ENCODE data around the gene B3GAT3. TPM values are rescaled to one million over a fixed set of nuclear protein-coding genes. Genes with fewer than 3 reads are reported as not detected.

B3GAT3 gene
- polyA plus RNA-seq, 3 donors, result 18.5 to 44.9 (median 19.0) TPM

DNA sequence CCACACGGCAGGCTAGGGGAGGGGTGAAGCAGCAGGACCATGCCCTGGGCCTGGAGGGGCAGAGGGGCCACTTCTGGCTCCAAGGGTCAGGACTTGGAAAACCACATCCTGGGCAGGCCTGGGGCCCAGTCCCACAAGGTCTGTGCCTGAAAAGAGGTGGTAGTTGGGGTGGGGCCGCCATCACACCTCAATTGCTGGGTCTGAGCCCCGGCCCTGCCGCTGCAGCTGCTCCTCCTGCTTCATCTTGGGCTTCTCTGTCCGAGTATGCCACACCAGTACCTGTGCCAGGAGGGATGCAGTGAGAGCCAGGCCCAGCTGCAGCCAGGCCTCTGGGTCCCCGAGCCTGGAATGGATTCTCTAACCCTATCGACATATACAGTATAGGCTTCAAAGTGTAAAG, 6.3 kb downstream of the B3GAT3 start:
- TF ChIP-seq, protein P1, sequence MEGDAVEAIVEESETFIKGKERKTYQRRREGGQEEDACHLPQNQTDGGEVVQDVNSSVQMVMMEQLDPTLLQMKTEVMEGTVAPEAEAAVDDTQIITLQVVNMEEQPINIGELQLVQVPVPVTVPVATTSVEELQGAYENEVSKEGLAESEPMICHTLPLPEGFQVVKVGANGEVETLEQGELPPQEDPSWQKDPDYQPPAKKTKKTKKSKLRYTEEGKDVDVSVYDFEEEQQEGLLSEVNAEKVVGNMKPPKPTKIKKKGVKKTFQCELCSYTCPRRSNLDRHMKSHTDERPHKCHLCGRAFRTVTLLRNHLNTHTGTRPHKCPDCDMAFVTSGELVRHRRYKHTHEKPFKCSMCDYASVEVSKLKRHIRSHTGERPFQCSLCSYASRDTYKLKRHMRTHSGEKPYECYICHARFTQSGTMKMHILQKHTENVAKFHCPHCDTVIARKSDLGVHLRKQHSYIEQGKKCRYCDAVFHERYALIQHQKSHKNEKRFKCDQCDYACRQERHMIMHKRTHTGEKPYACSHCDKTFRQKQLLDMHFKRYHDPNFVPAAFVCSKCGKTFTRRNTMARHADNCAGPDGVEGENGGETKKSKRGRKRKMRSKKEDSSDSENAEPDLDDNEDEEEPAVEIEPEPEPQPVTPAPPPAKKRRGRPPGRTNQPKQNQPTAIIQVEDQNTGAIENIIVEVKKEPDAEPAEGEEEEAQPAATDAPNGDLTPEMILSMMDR (IDR thresholded peaks at IDR 0.05), result no peak
- Histone ChIP-seq H3K36me3 (replicated peaks in 1 of 2; ENCODE audit: control insufficient read depth in 1 of 2, insufficient read depth in 2 of 2, low read length in 2 of 2) (peaks cover 16 to 32% of the 10 kb centered on the region in 2 donors), H3K4me3 (replicated peaks in 1 of 3; ENCODE audit: low read depth in 2 of 3, low read length in 3 of 3) (no peak overlapping the region), H3K27ac (ENCODE audit: low read depth in 1 of 2, low read length in 2 of 2) (no peak overlapping the region), H3K9me3 (replicated peaks in 1 of 2; ENCODE audit: control insufficient read depth in 1 of 2, insufficient read depth in 1 of 2, low read length in 2 of 2) (no peaks in the 10 kb centered on the region), H3K79me2 (ENCODE audit: insufficient read depth, low read length) (peaks cover 28% of the 10 kb centered on the region), H2AFZ (ENCODE audit: insufficient read depth, low read depth, low read length, poor library complexity, severe bottlenecking) (no peak overlapping the region), H3K4me2 (replicated peaks; ENCODE audit: extremely low read depth, low read length, poor library complexity, severe bottlenecking) (no peak overlapping the region), H4K20me1 (ENCODE audit: insufficient read depth, low read length) (no peaks in the 10 kb centered on the region), H3K27me3 (ENCODE audit: control insufficient read depth in 2 of 2, insufficient read depth in 2 of 2, low read length in 2 of 2) (no peaks in the 10 kb centered on the region), H3K9ac (ENCODE audit: insufficient read depth, low read length, poor library complexity, severe bottlenecking) (no peak overlapping the region), H3K4me1 (ENCODE audit: control insufficient read depth in 1 of 2, insufficient read depth in 2 of 2, low read length in 2 of 2) (peaks cover 20 to 28% of the 10 kb centered on the region in 2 donors)
- H3K27ac Mint-ChIP-seq, result peak overlapping the region in 1 of 7 donors; percentile 36
- H3K36me3 Mint-ChIP-seq, result peaks cover 27 to 48% of the 10 kb centered on the region in 2 donors
- H3K9me3 Mint-ChIP-seq, result no peaks in the 10 kb centered on the region
- H3K4me1 Mint-ChIP-seq, result peaks cover 20% of the 10 kb centered on the region
- no peak for DNase-seq
- 100% methylated on average over 2 of the region's 7 CpGs for WGBS (ENCODE audit: insufficient coverage)
- intact Hi-C loops (cut with micrococcal nuclease), result loop anchor here in 1 of 2 donors (10.0 kb wide), 1 partner anchor 239 kb away; no protein-coding TSS in a partner anchor
- H3K27me3 Mint-ChIP-seq (ENCODE audit: low read depth in 3 of 3), result no peaks in the 10 kb centered on the region
- H3K4me3 Mint-ChIP-seq, result no peak overlapping the region

- H4K20me1 ChIP-seq (ENCODE audit: insufficient read depth, low read length), result no peaks in the 10 kb centered on the region
- H3K4me2 ChIP-seq (replicated peaks; ENCODE audit: extremely low read depth, low read length, poor library complexity, severe bottlenecking), result no peak overlapping the region
- H3K4me3 ChIP-seq (replicated peaks in 1 of 3; ENCODE audit: low read depth in 2 of 3, low read length in 3 of 3), result no peak overlapping the region
- intact Hi-C loops (cut with micrococcal nuclease), result loop anchor here in 1 of 2 donors (10.0 kb wide), 1 partner anchor 241 kb away; no protein-coding TSS in a partner anchor
- H2AFZ ChIP-seq (ENCODE audit: insufficient read depth, low read depth, low read length, poor library complexity, severe bottlenecking), result no peak overlapping the region
- no peak overlapping the region for H3K9ac ChIP-seq (ENCODE audit: insufficient read depth, low read length, poor library complexity, severe bottlenecking)
- DNase-seq, result no peak
- 92% methylated on average over 5 of the region's 8 CpGs for WGBS (ENCODE audit: insufficient coverage)
- H3K4me1 Mint-ChIP-seq, result peaks cover 16% of the 10 kb centered on the region
- no peaks in the 10 kb centered on the region for H3K9me3 ChIP-seq (replicated peaks in 1 of 2; ENCODE audit: control insufficient read depth in 1 of 2, insufficient read depth in 1 of 2, low read length in 2 of 2)
- H3K36me3 ChIP-seq (replicated peaks in 1 of 2; ENCODE audit: control insufficient read depth in 1 of 2, insufficient read depth in 2 of 2, low read length in 2 of 2), result peaks cover 19 to 44% of the 10 kb centered on the region in 2 donors
- TF ChIP-seq, protein P1 (IDR thresholded peaks at IDR 0.05), result no peak
- H3K27ac Mint-ChIP-seq, result peak overlapping the region in 5 of 7 donors; percentile 27 to 73 (median 50)
- no peaks in the 10 kb centered on the region for H3K27me3 Mint-ChIP-seq (ENCODE audit: low read depth in 3 of 3)
- H3K79me2 ChIP-seq (ENCODE audit: insufficient read depth, low read length), result peaks cover 19% of the 10 kb centered on the region
- H3K9me3 Mint-ChIP-seq, result peaks cover 0 to 2% (median 0%) of the 10 kb centered on the region in 7 donors
- peaks cover 16 to 22% of the 10 kb centered on the region in 2 donors for H3K4me1 ChIP-seq (ENCODE audit: control insufficient read depth in 1 of 2, insufficient read depth in 2 of 2, low read length in 2 of 2)
- no peak overlapping the region for H3K27ac ChIP-seq (ENCODE audit: low read depth in 1 of 2, low read length in 2 of 2)
- no peak overlapping the region for H3K4me3 Mint-ChIP-seq
- no peaks in the 10 kb centered on the region for H3K27me3 ChIP-seq (ENCODE audit: control insufficient read depth in 2 of 2, insufficient read depth in 2 of 2, low read length in 2 of 2)
- peaks cover 37 to 59% of the 10 kb centered on the region in 2 donors for H3K36me3 Mint-ChIP-seq
Observed at GRCh38 chr11:62614275-62614674, 7.5 kb downstream of the B3GAT3 start.

All from CD14-positive monocyte (primary cell).